OCI-LY7 (cell line): ENCODE results near the gene CALR3. TPM values are rescaled to one million over a fixed set of nuclear protein-coding genes. Genes with fewer than 3 reads are reported as not detected.

Experiments used
- BruUV-seq: library from RNA; stranded (reverse); fragments of 400-500 nt; replicated peaks from 2 replicates; lab custom pipeline; 2021; lab: Mats Ljungman, UMichigan
- CTCF ChIA-PET: fragments of 300-600 bp; sonication (Branson Sonifier 250); formaldehyde crosslinking; loops from one replicate; lab custom pipeline; 2022; ENCODE audit warnings: antibody characterized with exemption; ENCODE audit not compliant: unreplicated experiment; lab: Charles Lee
- POLR2A ChIA-PET: fragments of 300-600 bp; sonication (Branson Sonifier 250); formaldehyde crosslinking; loops from one replicate; lab custom pipeline; 2022; ENCODE audit warnings: antibody characterized with exemption; lab: Charles Lee
- DNase-seq: peaks from one replicate; pipeline ENCODE4 v3.0.0-alpha.2; 2015; ENCODE audit warnings: low spot score
- H2AFZ ChIP-seq: fragments of 200-600 bp; sonication (generic), shearing (Covaris generic); 2 replicates; pipeline ENCODE4 v1.6.1; 2014; ENCODE audit warnings: mild to moderate bottlenecking, antibody characterized with exemption, low read length, moderate library complexity
- H3K27ac ChIP-seq: fragments of 200-600 bp; sonication (generic); 2 replicates; pipeline ENCODE4 v1.5.1; 2014; ENCODE audit warnings: mixed run types, low read depth, mild to moderate bottlenecking, moderate library complexity, low read length, inconsistent platforms; ENCODE audit not compliant: poor library complexity, severe bottlenecking
- H3K36me3 ChIP-seq: fragments of 200-600 bp; sonication (generic); 2 replicates; pipeline ENCODE4 v1.6.1; 2014; ENCODE audit warnings: mild to moderate bottlenecking, antibody characterized with exemption, low read length, moderate library complexity, mixed read lengths; ENCODE audit not compliant: insufficient read depth
- H3K4me1 ChIP-seq: fragments of 200-600 bp; sonication (generic); 2 replicates; pipeline ENCODE4 v1.5.1; 2014; ENCODE audit warnings: mild to moderate bottlenecking, low read length; ENCODE audit not compliant: insufficient read depth, poor library complexity, severe bottlenecking
- H3K4me2 ChIP-seq: fragments of 200-600 bp; sonication (generic); 2 replicates; pipeline ENCODE4 v1.6.1; 2014; ENCODE audit warnings: mild to moderate bottlenecking, low read length
- H3K4me3 ChIP-seq: fragments of 200-600 bp; sonication (generic); 2 replicates; pipeline ENCODE4 v1.5.1; 2014; ENCODE audit warnings: mild to moderate bottlenecking, low read depth, low read length; ENCODE audit not compliant: poor library complexity, severe bottlenecking
- H3K79me2 ChIP-seq: fragments of 200-600 bp; sonication (generic); 2 replicates; pipeline ENCODE4 v1.6.1; 2016; ENCODE audit warnings: low read depth, mild to moderate bottlenecking, low read length, moderate library complexity, mixed read lengths; ENCODE audit not compliant: insufficient read depth
- H3K9me2 ChIP-seq: fragments of 200-600 bp; sonication (generic); 2 replicates; pipeline ENCODE4 v1.6.1; 2016; ENCODE audit warnings: mild to moderate bottlenecking, low read length, mixed read lengths; ENCODE audit not compliant: insufficient read depth
- H3K9me3 ChIP-seq: fragments of 200-600 bp; sonication (generic); 2 replicates; pipeline ENCODE4 v1.6.1; 2014; ENCODE audit warnings: mild to moderate bottlenecking, mixed run types, low read length, mixed read lengths
- H4K20me1 ChIP-seq: fragments of 200-600 bp; sonication (generic); 2 replicates; pipeline ENCODE4 v1.6.1; 2014; ENCODE audit warnings: mild to moderate bottlenecking, antibody characterized with exemption, low read length, moderate library complexity, mixed read lengths; ENCODE audit not compliant: insufficient read depth
- EZH2phosphoT487 ChIP-seq: fragments of 200-600 bp; sonication (generic); IDR thresholded peaks from 2 replicates; pipeline ENCODE4 v1.6.1; 2018; ENCODE audit warnings: low read depth, borderline replicate concordance, mild to moderate bottlenecking, mixed run types, antibody characterized with exemption, low read length, moderate library complexity, mixed read lengths
- intact Hi-C: fragments of 100-400 bp; cut with micrococcal nuclease; formaldehyde crosslinking; loops from one replicate; pipeline ENCODE4 v1.10.0; 2022; ENCODE audit not compliant: unreplicated experiment
- total RNA-seq, 2 experiments: library from RNA; depleted of rRNA in 1 of 2; stranded (reverse); fragments of >200 nt in 1 of 2; shearing (Covaris generic) in 1 of 2; gene quantifications; 2 replicates each; pipeline ENCODE4 v1.2.3, GENCODE V29; 2014 to 2022
- TF ChIP-seq, protein P1 (sequence below): fragments of 200-600 bp; sonication (generic); conservative IDR thresholded peaks from 2 replicates; pipeline ENCODE4 v1.5.1; 2014; ENCODE audit warnings: mild to moderate bottlenecking, antibody characterized with exemption, low read length, moderate library complexity, mixed read lengths

Gene CALR3
- total RNA-seq, 2 experiments from 2014 or later = not detected

- CTCF ChIA-PET = no interaction called here
- Histone ChIP-seq H4K20me1 (no peaks in the 10 kb centered on the region), H3K9me2 (no peaks in the 10 kb centered on the region), H3K9me3 (no peaks in the 10 kb centered on the region), H3K4me3 (no peak overlapping the region), H3K4me1 (no peaks in the 10 kb centered on the region), H3K36me3 (peaks cover 98% of the 10 kb centered on the region), H2AFZ (no peak overlapping the region), H3K27ac (no peak overlapping the region), H3K79me2 (no peaks in the 10 kb centered on the region), H3K4me2 (no peak overlapping the region)
- BruUV-seq = no TSS peak
- DNase-seq = no peak
- intact Hi-C loops = no loop called here
- TF ChIP-seq, protein P1, sequence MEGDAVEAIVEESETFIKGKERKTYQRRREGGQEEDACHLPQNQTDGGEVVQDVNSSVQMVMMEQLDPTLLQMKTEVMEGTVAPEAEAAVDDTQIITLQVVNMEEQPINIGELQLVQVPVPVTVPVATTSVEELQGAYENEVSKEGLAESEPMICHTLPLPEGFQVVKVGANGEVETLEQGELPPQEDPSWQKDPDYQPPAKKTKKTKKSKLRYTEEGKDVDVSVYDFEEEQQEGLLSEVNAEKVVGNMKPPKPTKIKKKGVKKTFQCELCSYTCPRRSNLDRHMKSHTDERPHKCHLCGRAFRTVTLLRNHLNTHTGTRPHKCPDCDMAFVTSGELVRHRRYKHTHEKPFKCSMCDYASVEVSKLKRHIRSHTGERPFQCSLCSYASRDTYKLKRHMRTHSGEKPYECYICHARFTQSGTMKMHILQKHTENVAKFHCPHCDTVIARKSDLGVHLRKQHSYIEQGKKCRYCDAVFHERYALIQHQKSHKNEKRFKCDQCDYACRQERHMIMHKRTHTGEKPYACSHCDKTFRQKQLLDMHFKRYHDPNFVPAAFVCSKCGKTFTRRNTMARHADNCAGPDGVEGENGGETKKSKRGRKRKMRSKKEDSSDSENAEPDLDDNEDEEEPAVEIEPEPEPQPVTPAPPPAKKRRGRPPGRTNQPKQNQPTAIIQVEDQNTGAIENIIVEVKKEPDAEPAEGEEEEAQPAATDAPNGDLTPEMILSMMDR = no peak
- TF ChIP-seq EZH2phosphoT487 = no peak
- POLR2A ChIA-PET = no interaction called here
Measured at GRCh38 chr19:16520074-16520973, 24.4 kb upstream of the CALR3 start.

DNA sequence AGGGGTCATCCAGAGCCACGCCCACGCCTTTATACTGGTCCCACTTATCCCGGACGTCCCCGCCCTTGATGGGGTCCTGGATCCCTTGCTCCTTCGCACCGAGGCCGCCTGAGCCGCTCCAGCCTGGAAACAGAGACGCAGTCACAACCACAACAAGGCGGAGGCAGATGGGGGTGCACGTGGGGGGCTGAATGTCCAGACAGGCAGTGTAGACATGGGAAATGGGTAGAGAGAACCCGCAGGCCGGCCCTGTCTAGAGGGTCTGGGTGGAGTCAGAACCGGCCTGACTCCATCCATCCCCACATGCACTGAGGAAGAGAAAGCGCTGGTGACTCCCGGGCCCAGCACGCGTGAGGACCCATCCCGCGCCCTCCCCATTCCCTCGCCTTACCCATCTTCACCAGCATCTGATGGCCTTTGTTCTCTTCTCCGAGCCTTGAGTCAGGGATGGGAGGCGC lies 23.3 kb upstream of the CALR3 start:
- H3K36me3 ChIP-seq = peaks cover 97% of the 10 kb centered on the region
- no peaks in the 10 kb centered on the region for H3K79me2 ChIP-seq
- BruUV-seq = no TSS peak
- no peak overlapping the region for H3K27ac ChIP-seq
- no peak for TF ChIP-seq EZH2phosphoT487
- no peak for DNase-seq
- intact Hi-C loops = no loop called here
- H3K4me2 ChIP-seq = no peak overlapping the region
- no peaks in the 10 kb centered on the region for H3K4me1 ChIP-seq
- CTCF ChIA-PET = no interaction called here
- no peaks in the 10 kb centered on the region for H3K9me3 ChIP-seq
- H2AFZ ChIP-seq = no peak overlapping the region
- no peaks in the 10 kb centered on the region for H3K9me2 ChIP-seq
- H4K20me1 ChIP-seq = no peaks in the 10 kb centered on the region
- H3K4me3 ChIP-seq = no peak overlapping the region
- POLR2A ChIA-PET = no interaction called here

GRCh38 chr19:16518483-16519229 lies 22.7 kb upstream of the CALR3 start:
- TF ChIP-seq, protein P1 = 0 out of 2 replicates have a peak, but pooled peaks have one; percentile 22
- TF ChIP-seq EZH2phosphoT487 = no peak
- Histone ChIP-seq H3K9me3 (no peaks in the 10 kb centered on the region), H3K4me2 (no peak overlapping the region), H2AFZ (no peak overlapping the region), H3K36me3 (peaks cover 91% of the 10 kb centered on the region), H3K27ac (no peak overlapping the region), H3K9me2 (no peaks in the 10 kb centered on the region), H3K4me3 (no peak overlapping the region), H3K4me1 (no peaks in the 10 kb centered on the region), H3K79me2 (no peaks in the 10 kb centered on the region), H4K20me1 (no peaks in the 10 kb centered on the region)
- intact Hi-C loops = no loop called here
- ChIA-PET POLR2A (no interaction called here), CTCF (no interaction called here)
- BruUV-seq = no TSS peak
- no peak for DNase-seq
